Astrocyte (in vitro differentiated cells and primary cell): ENCODE measurements around the gene GEN1. TPM values are rescaled to one million over a fixed set of nuclear protein-coding genes. Genes with fewer than 3 reads are reported as not detected.

Experiments
- DNase-seq: peaks from one replicate; pipeline ENCODE4 v3.0.0-alpha.2; 2010; ENCODE audit warnings: low read depth
- FAIRE-seq: peaks from 2 replicates; lab custom pipeline; 2011; peaks lifted over from hg19 to GRCh38; lab: Jason Lieb, UNC
- H2AFZ ChIP-seq: 2 replicates; pipeline ENCODE4 v1.6.0; 2012; ENCODE audit warnings: low read depth, low read length, inconsistent platforms
- H3K27ac ChIP-seq: 2 replicates; pipeline ENCODE4 v1.5.1; 2011; ENCODE audit warnings: low read depth, low read length, inconsistent platforms
- H3K27me3 ChIP-seq: 2 replicates; pipeline ENCODE4 v1.6.0; 2011; ENCODE audit warnings: low read length, inconsistent platforms; ENCODE audit not compliant: insufficient read depth
- H3K36me3 ChIP-seq: 2 replicates; pipeline ENCODE4 v1.5.1; 2011; ENCODE audit warnings: low read length, inconsistent platforms; ENCODE audit not compliant: insufficient read depth
- H3K4me1 ChIP-seq: 2 replicates; pipeline ENCODE4 v1.5.1; 2011; ENCODE audit warnings: low read length, inconsistent platforms; ENCODE audit not compliant: insufficient read depth
- H3K4me2 ChIP-seq: 2 replicates; pipeline ENCODE4 v1.6.0; 2012; ENCODE audit warnings: low read length, inconsistent platforms
- H3K4me3 ChIP-seq: 2 replicates; pipeline ENCODE4 v1.5.1; 2011; ENCODE audit warnings: low read depth, mild to moderate bottlenecking, low read length, inconsistent platforms; ENCODE audit not compliant: insufficient read depth
- H3K79me2 ChIP-seq: 2 replicates; pipeline ENCODE4 v1.6.0; 2012; ENCODE audit warnings: mild to moderate bottlenecking, low read length, inconsistent platforms; ENCODE audit not compliant: insufficient read depth
- H3K9ac ChIP-seq: 2 replicates; pipeline ENCODE4 v1.6.0; 2012; ENCODE audit warnings: mild to moderate bottlenecking, low read length, inconsistent platforms
- H3K9me3 ChIP-seq: 2 replicates; pipeline ENCODE4 v1.5.1; 2012; ENCODE audit warnings: low read depth, mild to moderate bottlenecking, low read length, inconsistent platforms; ENCODE audit not compliant: insufficient read depth
- H4K20me1 ChIP-seq: 2 replicates; pipeline ENCODE4 v1.6.0; 2012; ENCODE audit warnings: low read length, inconsistent platforms; ENCODE audit not compliant: insufficient read depth
- H3K27ac Mint-ChIP-seq: one replicate; pipeline ENCODE4 v1.8.0; 2021; ENCODE audit warnings: mild to moderate bottlenecking, mixed read lengths; ENCODE audit not compliant: unreplicated experiment
- H3K27me3 Mint-ChIP-seq: one replicate; pipeline ENCODE4 v1.8.0; 2021; ENCODE audit warnings: low read depth, mixed read lengths; ENCODE audit not compliant: unreplicated experiment
- H3K36me3 Mint-ChIP-seq: one replicate; pipeline ENCODE4 v1.8.0; 2021; ENCODE audit warnings: low read depth, mixed read lengths; ENCODE audit not compliant: unreplicated experiment
- H3K4me1 Mint-ChIP-seq: one replicate; pipeline ENCODE4 v1.8.0; 2021; ENCODE audit warnings: low read depth, mixed read lengths; ENCODE audit not compliant: unreplicated experiment
- H3K4me3 Mint-ChIP-seq: one replicate; pipeline ENCODE4 v1.8.0; 2021; ENCODE audit warnings: mild to moderate bottlenecking, moderate library complexity, mixed read lengths; ENCODE audit not compliant: unreplicated experiment
- H3K9me3 Mint-ChIP-seq: one replicate; pipeline ENCODE4 v1.8.0; 2021; ENCODE audit warnings: mild to moderate bottlenecking, mixed read lengths; ENCODE audit not compliant: unreplicated experiment
- EZH2 ChIP-seq: IDR thresholded peaks from 2 replicates; pipeline ENCODE4 v1.6.1; 2012; ENCODE audit warnings: mild to moderate bottlenecking, low read length, inconsistent platforms; ENCODE audit not compliant: insufficient read depth
- total RNA-seq: library from RNA; stranded (reverse); gene quantifications from 2 replicates; pipeline ENCODE4 v1.2.1, GENCODE V29; 2021
- TF ChIP-seq, protein P1 (sequence below): IDR thresholded peaks from 2 replicates; pipeline ENCODE4 v1.5.1; 2011; ENCODE audit warnings: low read depth, mild to moderate bottlenecking, inconsistent platforms, low read length, moderate library complexity; ENCODE audit not compliant: insufficient read depth

Gene GEN1
- total RNA-seq, 1 donor from 2014 or later: 9.1 TPM

DNA sequence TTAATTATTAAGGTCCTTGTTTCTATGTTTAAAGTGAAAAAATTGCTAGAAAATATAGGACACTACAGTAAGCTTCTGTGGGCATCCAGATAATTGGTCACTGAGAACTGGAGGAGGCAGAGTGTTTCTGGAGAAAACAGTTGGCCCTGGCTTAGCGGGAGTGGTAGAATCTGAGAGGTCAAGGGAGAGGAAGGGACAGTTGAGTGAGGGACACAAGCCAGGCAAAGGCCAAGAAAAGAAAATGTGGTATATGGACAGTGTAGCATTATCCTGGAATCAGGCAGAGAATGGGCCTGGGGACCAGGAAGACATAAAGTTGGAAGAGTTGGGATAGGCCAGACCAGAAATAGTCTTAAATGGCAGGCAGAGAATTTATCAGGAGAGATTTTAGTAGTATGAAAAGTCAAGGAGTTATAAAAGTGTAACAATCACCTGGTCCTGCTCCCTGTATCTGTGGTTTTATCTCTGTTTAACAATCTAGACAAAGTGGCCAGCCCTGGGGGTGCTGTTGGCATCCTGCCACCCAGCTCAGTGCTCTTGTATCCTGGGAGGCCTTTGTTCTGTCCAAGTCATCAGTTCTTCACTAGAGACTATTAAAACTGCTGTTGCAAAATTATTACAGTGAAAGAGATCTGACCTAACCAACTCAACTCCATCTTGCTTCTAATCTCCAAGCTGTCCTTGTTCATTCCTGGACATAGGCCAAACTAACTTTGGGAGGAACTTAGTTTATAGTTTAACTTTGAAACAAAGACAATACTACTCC is 46.9 kb downstream of the GEN1 start:
- DNase-seq: no peak
- Histone ChIP-seq H4K20me1 (no peaks in the 10 kb centered on the region), H3K4me3 (no peak overlapping the region), H3K4me2 (no peak overlapping the region), H3K27ac (no peak overlapping the region), H3K9ac (no peak overlapping the region), H2AFZ (no peak overlapping the region), H3K27me3 (peaks cover 2% of the 10 kb centered on the region), H3K9me3 (no peaks in the 10 kb centered on the region), H3K4me1 (no peaks in the 10 kb centered on the region), H3K79me2 (no peaks in the 10 kb centered on the region), H3K36me3 (no peaks in the 10 kb centered on the region)
- FAIRE-seq: no peak
- H3K27ac Mint-ChIP-seq: no peak overlapping the region
- TF ChIP-seq, protein P1, sequence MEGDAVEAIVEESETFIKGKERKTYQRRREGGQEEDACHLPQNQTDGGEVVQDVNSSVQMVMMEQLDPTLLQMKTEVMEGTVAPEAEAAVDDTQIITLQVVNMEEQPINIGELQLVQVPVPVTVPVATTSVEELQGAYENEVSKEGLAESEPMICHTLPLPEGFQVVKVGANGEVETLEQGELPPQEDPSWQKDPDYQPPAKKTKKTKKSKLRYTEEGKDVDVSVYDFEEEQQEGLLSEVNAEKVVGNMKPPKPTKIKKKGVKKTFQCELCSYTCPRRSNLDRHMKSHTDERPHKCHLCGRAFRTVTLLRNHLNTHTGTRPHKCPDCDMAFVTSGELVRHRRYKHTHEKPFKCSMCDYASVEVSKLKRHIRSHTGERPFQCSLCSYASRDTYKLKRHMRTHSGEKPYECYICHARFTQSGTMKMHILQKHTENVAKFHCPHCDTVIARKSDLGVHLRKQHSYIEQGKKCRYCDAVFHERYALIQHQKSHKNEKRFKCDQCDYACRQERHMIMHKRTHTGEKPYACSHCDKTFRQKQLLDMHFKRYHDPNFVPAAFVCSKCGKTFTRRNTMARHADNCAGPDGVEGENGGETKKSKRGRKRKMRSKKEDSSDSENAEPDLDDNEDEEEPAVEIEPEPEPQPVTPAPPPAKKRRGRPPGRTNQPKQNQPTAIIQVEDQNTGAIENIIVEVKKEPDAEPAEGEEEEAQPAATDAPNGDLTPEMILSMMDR: no peak
- TF ChIP-seq EZH2: no peak
- H3K36me3 Mint-ChIP-seq: no peaks in the 10 kb centered on the region
- no peak overlapping the region for H3K4me3 Mint-ChIP-seq
- H3K27me3 Mint-ChIP-seq: peaks cover 9% of the 10 kb centered on the region
- H3K4me1 Mint-ChIP-seq: peaks cover 6% of the 10 kb centered on the region
- H3K9me3 Mint-ChIP-seq: no peaks in the 10 kb centered on the region

DNA sequence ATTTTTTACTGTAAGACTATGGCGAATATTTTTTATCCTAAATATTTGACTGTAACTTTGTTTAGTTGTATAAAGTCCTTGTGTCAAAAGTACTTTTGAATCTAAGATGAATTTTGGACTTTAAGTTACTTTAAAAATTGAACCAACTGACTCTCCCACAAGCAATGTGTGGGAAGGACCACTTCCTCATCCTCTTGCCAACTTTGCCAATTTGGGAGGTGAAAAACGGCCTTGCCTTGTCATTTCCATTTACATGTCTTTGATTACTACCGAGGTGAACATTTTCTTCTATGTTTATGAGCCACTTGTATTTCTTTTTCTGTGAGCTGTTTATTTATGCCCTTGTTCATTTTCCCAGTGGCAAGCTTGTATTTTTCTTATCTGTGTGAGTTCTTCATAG is 49.6 kb downstream of the GEN1 start:
- H3K4me1 Mint-ChIP-seq: peaks cover 6% of the 10 kb centered on the region
- FAIRE-seq (no peak), DNase-seq (no peak)
- Histone ChIP-seq H4K20me1 (no peaks in the 10 kb centered on the region), H3K27ac (no peak overlapping the region), H3K27me3 (peaks cover 2% of the 10 kb centered on the region), H3K36me3 (no peaks in the 10 kb centered on the region), H3K9ac (no peak overlapping the region), H3K4me2 (no peak overlapping the region), H3K4me1 (no peaks in the 10 kb centered on the region), H3K4me3 (no peak overlapping the region), H3K79me2 (no peaks in the 10 kb centered on the region), H3K9me3 (no peaks in the 10 kb centered on the region), H2AFZ (no peak overlapping the region)
- H3K27ac Mint-ChIP-seq: no peak overlapping the region
- no peaks in the 10 kb centered on the region for H3K9me3 Mint-ChIP-seq
- no peaks in the 10 kb centered on the region for H3K36me3 Mint-ChIP-seq
- peaks cover 9% of the 10 kb centered on the region for H3K27me3 Mint-ChIP-seq
- TF ChIP-seq, protein P1: no peak
- no peak for TF ChIP-seq EZH2
- H3K4me3 Mint-ChIP-seq: no peak overlapping the region

DNA sequence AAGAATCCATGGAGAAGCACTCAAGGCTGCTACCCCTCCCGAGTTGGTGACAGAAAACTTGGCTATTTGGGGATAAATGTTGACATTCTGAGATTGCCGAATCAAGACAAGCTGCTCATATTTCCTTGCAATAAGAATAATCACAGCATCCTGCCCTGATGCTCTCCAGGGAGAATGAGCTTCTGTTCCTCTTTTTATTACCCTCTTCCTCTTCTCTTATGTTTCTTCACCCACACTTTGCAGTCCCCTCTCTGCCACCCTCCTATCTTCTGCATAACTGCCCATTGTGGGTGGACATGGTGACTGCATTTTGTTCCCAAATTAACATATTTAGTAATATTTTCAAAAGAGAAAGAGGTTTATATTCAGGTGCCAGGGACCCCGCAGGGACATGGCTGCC is 50.4 kb downstream of the GEN1 start:
- Histone ChIP-seq H3K27ac (no peak overlapping the region), H3K9ac (no peak overlapping the region), H3K9me3 (no peaks in the 10 kb centered on the region), H3K27me3 (no peaks in the 10 kb centered on the region), H2AFZ (no peak overlapping the region), H3K36me3 (no peaks in the 10 kb centered on the region), H3K4me2 (no peak overlapping the region), H3K4me1 (no peaks in the 10 kb centered on the region), H3K4me3 (no peak overlapping the region), H4K20me1 (no peaks in the 10 kb centered on the region), H3K79me2 (no peaks in the 10 kb centered on the region)
- peaks cover 7% of the 10 kb centered on the region for H3K27me3 Mint-ChIP-seq
- no peaks in the 10 kb centered on the region for H3K36me3 Mint-ChIP-seq
- H3K4me1 Mint-ChIP-seq: peaks cover 6% of the 10 kb centered on the region
- H3K4me3 Mint-ChIP-seq: no peak overlapping the region
- H3K27ac Mint-ChIP-seq: no peak overlapping the region
- no peaks in the 10 kb centered on the region for H3K9me3 Mint-ChIP-seq
- DNase-seq: no peak
- no peak for TF ChIP-seq EZH2
- TF ChIP-seq, protein P1: no peak
- no peak for FAIRE-seq
